ENCODE measurements around the gene SPINK1.

SPINK1 gene, protein sequence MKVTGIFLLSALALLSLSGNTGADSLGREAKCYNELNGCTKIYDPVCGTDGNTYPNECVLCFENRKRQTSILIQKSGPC

DNA sequence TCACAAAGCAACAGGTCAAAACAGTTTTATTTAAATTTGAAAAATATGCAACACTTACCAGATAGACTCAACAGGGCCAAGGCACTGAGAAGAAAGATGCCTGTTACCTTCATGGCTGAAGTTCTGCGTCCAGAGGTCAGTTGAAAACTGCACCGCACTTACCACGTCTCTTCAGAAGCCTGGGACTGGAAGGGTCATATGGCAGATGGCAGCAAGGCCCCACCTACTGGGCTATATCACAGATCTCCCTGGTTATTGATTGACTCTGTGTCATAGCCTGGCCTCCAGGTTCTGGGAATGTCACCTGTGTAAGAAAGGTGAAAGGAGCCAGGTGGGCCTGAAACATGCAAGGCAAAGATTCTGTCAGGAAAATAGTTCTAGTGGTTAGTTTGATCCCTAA, at the start of gene SPINK1:
TSS of gene SPINK1 (minus strand) at position 207 of the 400 bp plus-strand sequence. CDS start at position 113, 94 bp downstream.
- H3K9me3 Mint-ChIP-seq: no peaks in the 10 kb centered on the region
- no peaks in the 10 kb centered on the region for H3K4me1 Mint-ChIP-seq
- TF ChIP-seq, protein P1, sequence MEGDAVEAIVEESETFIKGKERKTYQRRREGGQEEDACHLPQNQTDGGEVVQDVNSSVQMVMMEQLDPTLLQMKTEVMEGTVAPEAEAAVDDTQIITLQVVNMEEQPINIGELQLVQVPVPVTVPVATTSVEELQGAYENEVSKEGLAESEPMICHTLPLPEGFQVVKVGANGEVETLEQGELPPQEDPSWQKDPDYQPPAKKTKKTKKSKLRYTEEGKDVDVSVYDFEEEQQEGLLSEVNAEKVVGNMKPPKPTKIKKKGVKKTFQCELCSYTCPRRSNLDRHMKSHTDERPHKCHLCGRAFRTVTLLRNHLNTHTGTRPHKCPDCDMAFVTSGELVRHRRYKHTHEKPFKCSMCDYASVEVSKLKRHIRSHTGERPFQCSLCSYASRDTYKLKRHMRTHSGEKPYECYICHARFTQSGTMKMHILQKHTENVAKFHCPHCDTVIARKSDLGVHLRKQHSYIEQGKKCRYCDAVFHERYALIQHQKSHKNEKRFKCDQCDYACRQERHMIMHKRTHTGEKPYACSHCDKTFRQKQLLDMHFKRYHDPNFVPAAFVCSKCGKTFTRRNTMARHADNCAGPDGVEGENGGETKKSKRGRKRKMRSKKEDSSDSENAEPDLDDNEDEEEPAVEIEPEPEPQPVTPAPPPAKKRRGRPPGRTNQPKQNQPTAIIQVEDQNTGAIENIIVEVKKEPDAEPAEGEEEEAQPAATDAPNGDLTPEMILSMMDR (IDR thresholded peaks at IDR 0.05; ENCODE audit: unreplicated experiment in 3 of 3): no peak
- H3K27ac Mint-ChIP-seq: no peak within 1 kb of the TSS
- no peaks in the 10 kb centered on the region for H3K27me3 Mint-ChIP-seq (ENCODE audit: low read depth)
- H3K4me3 Mint-ChIP-seq: no peak within 1 kb of the TSS
- H3K36me3 Mint-ChIP-seq (ENCODE audit: low read depth): no peaks in the 10 kb centered on the region

DNA sequence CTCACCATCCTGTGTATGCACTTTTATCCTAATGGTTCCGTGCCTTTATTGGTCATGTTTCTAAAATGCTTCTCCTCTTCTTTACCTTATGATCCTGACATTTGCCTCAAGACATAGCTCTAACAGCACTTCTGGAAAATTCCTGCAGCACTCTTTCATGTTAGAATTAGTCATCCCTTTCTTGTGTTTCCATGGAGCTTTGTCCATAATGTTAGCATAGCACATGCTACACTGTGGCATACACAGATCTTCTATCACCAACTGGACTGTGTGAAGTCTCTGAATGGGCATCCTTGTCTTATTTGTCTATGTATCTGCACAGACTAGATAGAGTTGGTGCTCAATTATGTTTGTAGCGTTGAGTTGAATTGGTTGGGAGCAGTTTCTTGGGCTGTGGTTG, 49.0 kb upstream of the SPINK1 start:
- TF ChIP-seq, protein P1 (IDR thresholded peaks at IDR 0.05; ENCODE audit: unreplicated experiment in 3 of 3): no peak
- no peaks in the 10 kb centered on the region for H3K36me3 Mint-ChIP-seq (ENCODE audit: low read depth)
- no peak overlapping the region for H3K4me3 Mint-ChIP-seq
- H3K9me3 Mint-ChIP-seq: no peaks in the 10 kb centered on the region
- H3K4me1 Mint-ChIP-seq: no peaks in the 10 kb centered on the region
- no peak overlapping the region for H3K27ac Mint-ChIP-seq
- H3K27me3 Mint-ChIP-seq (ENCODE audit: low read depth): peaks cover 4% of the 10 kb centered on the region

DNA sequence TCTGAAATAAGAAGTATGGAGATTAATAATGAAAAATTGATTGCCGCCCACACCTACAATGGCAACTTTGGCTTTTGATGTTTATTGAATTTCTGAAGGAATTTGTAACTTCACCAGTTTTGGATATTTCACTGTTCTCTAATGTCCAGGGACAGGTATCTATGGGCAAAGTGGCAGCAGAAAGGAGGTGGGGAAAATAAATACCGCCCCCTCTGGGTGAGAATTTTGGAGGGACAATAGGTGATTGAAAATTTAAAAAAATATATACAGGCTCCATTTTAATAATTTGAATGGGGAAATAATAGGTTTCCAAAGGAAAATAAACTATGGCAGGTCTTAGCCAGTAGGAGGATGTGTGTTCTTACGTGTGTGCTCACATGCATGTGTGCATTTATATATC, 48.3 kb upstream of the SPINK1 start:
- Mint-ChIP-seq H3K4me3 (no peak overlapping the region), H3K27me3 (ENCODE audit: low read depth) (peaks cover 4% of the 10 kb centered on the region), H3K4me1 (no peaks in the 10 kb centered on the region), H3K27ac (no peak overlapping the region), H3K9me3 (no peaks in the 10 kb centered on the region), H3K36me3 (ENCODE audit: low read depth) (no peaks in the 10 kb centered on the region)
- TF ChIP-seq, protein P1 (IDR thresholded peaks at IDR 0.05; ENCODE audit: unreplicated experiment in 3 of 3): no peak

DNA sequence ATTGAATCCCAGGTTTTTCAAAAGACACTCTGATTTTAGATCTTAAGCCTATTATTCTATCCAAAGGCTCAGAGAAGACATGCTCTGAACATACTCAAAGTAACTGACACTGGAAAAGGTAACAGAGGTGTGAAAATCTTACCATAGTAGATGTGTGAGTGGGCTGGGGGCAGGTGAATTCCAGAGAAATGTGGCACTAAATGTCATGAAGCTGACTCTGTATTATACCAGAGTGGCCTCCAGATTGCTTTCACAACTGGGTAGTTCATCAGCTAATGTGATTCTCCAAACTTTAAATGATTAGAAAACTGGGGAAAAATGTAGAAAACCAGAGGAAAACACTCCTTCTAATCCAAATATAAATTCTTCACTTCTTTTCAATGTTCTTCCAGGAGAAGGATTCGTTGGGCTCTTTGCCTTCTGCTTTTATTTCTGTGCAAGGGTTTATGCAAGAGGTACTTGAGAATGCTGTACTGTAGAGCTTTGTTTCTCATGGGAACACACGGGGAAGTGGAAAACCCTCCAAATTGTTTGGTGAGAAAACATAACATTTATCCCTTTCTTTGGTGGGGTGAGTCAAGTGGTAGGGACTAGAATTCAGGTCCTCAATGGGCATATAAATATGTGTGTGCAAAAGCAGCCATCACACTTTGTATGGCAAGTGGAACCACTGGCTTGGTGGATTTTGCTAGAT, 46.7 kb upstream of the SPINK1 start, which contains the start of gene SCGB3A2:
TSS of gene SCGB3A2 (plus strand) at position 646 of the 694 bp plus-strand sequence. CDS start 93 bp downstream, outside the sequence.
- peaks cover 17% of the 10 kb centered on the region for H3K27me3 Mint-ChIP-seq (ENCODE audit: low read depth)
- H3K4me3 Mint-ChIP-seq: no peak within 1 kb of the TSS
- peak within 1 kb of the TSS in 1 of 3 experiments; percentile 6 for H3K27ac Mint-ChIP-seq
- TF ChIP-seq, protein P1 (IDR thresholded peaks at IDR 0.05; ENCODE audit: unreplicated experiment in 3 of 3): no peak
- no peaks in the 10 kb centered on the region for H3K4me1 Mint-ChIP-seq
- no peaks in the 10 kb centered on the region for H3K36me3 Mint-ChIP-seq (ENCODE audit: low read depth)
- H3K9me3 Mint-ChIP-seq: no peaks in the 10 kb centered on the region

DNA sequence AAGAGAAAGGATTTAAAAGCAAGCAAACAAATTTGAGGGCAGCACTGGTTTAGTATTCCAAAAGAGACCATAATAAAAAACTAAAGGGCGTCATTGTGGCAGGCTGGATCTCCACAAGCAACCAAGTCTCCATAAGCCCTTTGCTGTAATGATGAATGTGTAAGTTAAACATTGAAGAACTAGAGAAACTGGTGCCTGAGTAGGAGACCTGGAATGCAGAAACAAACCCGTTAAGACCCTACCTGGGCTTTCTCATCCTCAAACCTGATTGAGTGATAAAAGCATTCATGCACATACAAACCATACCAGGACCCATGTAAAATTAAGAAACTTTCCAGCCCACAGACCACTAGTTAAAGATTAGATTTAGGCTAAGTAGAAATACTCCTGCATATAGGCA, 45.2 kb upstream of the SPINK1 start:
- Mint-ChIP-seq H3K9me3 (no peaks in the 10 kb centered on the region), H3K36me3 (ENCODE audit: low read depth) (no peaks in the 10 kb centered on the region), H3K27ac (peak overlapping the region; percentile 32 to 85 (median 55)), H3K4me1 (no peaks in the 10 kb centered on the region), H3K4me3 (no peak overlapping the region), H3K27me3 (ENCODE audit: low read depth) (peaks cover 32% of the 10 kb centered on the region)
- TF ChIP-seq, protein P1 (IDR thresholded peaks at IDR 0.05; ENCODE audit: unreplicated experiment in 3 of 3): no peak

DNA sequence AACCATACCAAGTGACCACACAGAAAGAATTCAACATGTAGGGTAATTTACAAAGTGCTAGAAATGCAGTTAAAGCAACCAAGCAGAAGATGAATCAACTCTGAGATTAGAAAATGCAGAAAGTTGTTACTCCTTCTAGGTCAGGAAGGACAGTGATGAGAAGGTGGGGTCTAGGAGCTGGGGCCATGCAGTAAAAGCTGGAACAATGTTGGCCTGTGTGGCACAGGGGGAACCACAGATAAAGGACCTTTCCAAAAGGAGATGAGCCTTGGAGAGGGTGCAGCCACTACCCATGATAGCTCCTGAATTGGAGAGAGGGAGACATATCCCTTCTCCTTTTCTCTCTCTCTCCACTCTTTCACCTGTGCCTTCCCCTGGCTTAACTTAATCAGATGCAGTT, 44.7 kb upstream of the SPINK1 start:
- H3K9me3 Mint-ChIP-seq: no peaks in the 10 kb centered on the region
- H3K27me3 Mint-ChIP-seq (ENCODE audit: low read depth): peaks cover 37% of the 10 kb centered on the region
- H3K27ac Mint-ChIP-seq: peak overlapping the region; percentile 32 to 85 (median 55)
- H3K4me1 Mint-ChIP-seq: no peaks in the 10 kb centered on the region
- TF ChIP-seq, protein P1 (IDR thresholded peaks at IDR 0.05; ENCODE audit: unreplicated experiment in 3 of 3): no peak
- no peaks in the 10 kb centered on the region for H3K36me3 Mint-ChIP-seq (ENCODE audit: low read depth)
- H3K4me3 Mint-ChIP-seq: no peak overlapping the region

Measured in nephron (organoid).